Upper lobe of right lung (tissue), 1 donor: Measurements from ENCODE around the gene PIGR. TPM values are rescaled to one million over a fixed set of nuclear protein-coding genes. Genes with fewer than 3 reads are reported as not detected.

Experiments used
- total RNA-seq: library from RNA; stranded (reverse); fragmentation: NEBNext Ultra II Directional; extraction: Animal tissue kit (Norgen Biotek cat#: 25700); gene quantifications from one replicate; pipeline ENCODE4 v1.2.1, GENCODE V29; 2021
- donor health status: DM: no; HTN: yes; CAD: no; lungs with severe emphysema.

PIGR gene
- total RNA-seq, 1 donor from 2014 or later = 700 TPM

Other genes starting within 250 kb of the PIGR start
- gene IL19, start 175.7 kb downstream of the PIGR start, total RNA-seq = not detected
- gene IL10, start 174.0 kb downstream of the PIGR start, total RNA-seq = 0.67 TPM
- gene IL20, start 80.8 kb downstream of the PIGR start, total RNA-seq = not detected
- not detected for gene IL24, start 49.0 kb downstream of the PIGR start, total RNA-seq
- 12.6 TPM for gene FCMR, start 24.5 kb downstream of the PIGR start, total RNA-seq
- not detected for gene FCAMR, start 24.0 kb upstream of the PIGR start, total RNA-seq
- gene C1orf116, start 86.3 kb upstream of the PIGR start, total RNA-seq = 128 TPM
- 7.0 TPM for gene YOD1, start 104.7 kb upstream of the PIGR start, total RNA-seq
- gene PFKFB2, start 106.8 kb upstream of the PIGR start, total RNA-seq = 49.9 TPM
- 6.6 TPM for gene C4BPB, start 142.4 kb upstream of the PIGR start, total RNA-seq
- gene C4BPA, start 157.8 kb upstream of the PIGR start, total RNA-seq = 175 TPM